ENCODE data around the gene FAM210A. TPM values are rescaled to one million over a fixed set of nuclear protein-coding genes. Genes with fewer than 3 reads are reported as not detected.
"Not testable (repeated sequence)": the region's sequence is repeated elsewhere in the genome, so short reads cannot be mapped to it uniquely, and the experiment has no call there.

Gene FAM210A
- total RNA-seq, 5 donors from 2014 or later (not counting 1 experiment from before 2014, with no cell fraction given), result 7.3 to 10.8 (median 9.1) TPM

DNA sequence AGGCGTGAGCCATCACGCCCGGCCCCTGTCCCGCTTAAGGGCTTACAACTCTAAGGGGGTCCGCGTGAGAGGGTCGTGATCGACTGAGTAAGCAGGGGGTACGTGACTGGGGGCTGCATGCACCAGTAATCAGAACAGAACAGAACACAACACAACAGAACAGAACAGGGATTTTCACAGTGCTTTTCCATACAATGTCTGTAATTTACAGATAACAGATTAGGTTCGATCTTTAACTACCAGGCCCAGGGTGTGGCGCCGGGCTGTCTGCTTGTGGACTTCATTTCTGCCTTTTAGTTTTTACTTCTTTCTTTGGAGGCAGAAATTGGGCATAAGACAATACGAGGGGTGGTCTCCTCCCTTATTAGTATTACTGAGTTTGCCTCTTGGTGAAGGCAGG is 49.0 kb downstream of the FAM210A start:
- CTCF ChIA-PET; H3K36me3 ChIP-seq (ENCODE audit: control insufficient read depth in 2 of 2, extremely low read depth in 1 of 2, insufficient read depth in 1 of 2, low read length in 1 of 2); H3K4me1 Mint-ChIP-seq; DNase-seq; H3K4me3 Mint-ChIP-seq; H3K27me3 ChIP-seq (replicated peaks in 1 of 2; ENCODE audit: control insufficient read depth in 2 of 2, extremely low read depth in 1 of 2, insufficient read depth in 2 of 2, low read length in 1 of 2); H3K9me3 ChIP-seq; H3K4me1 ChIP-seq (ENCODE audit: control insufficient read depth in 1 of 2, extremely low read depth in 1 of 2, insufficient read depth in 2 of 2, low read length in 2 of 2); H3K27ac Mint-ChIP-seq; H3K27me3 Mint-ChIP-seq; ATAC-seq (replicated peaks in 1 of 4); H3K4me3 ChIP-seq (ENCODE audit: control insufficient read depth in 1 of 2, extremely low read depth in 1 of 2, low read length in 1 of 2); H3K9me3 Mint-ChIP-seq; H3K27ac ChIP-seq (ENCODE audit: low read length): not testable (repeated sequence)
- POLR2A ChIA-PET, result interaction anchor here in 1 of 2 donors (0.7 kb wide), 1 partner anchor 953 kb away, joined by 7 read pairs; no protein-coding TSS in a partner anchor
- WGBS (ENCODE audit: insufficient coverage), result 95% methylated on average over 4 of the region's 13 CpGs
- H3K36me3 Mint-ChIP-seq, result peaks cover 12% of the 10 kb centered on the region

GRCh38 chr18:13676471-13676870 is 49.9 kb downstream of the FAM210A start:
- Mint-ChIP-seq H3K9me3 (no peaks in the 10 kb centered on the region), H3K36me3 (peaks cover 7% of the 10 kb centered on the region), H3K27me3 (no peaks in the 10 kb centered on the region), H3K4me3 (no peak overlapping the region), H3K4me1 (peaks cover 0 to 4% (median 4%) of the 10 kb centered on the region in 3 donors), H3K27ac (no peak overlapping the region)
- Histone ChIP-seq H3K27me3 (replicated peaks in 1 of 2; ENCODE audit: control insufficient read depth in 2 of 2, extremely low read depth in 1 of 2, insufficient read depth in 2 of 2, low read length in 1 of 2) (no peaks in the 10 kb centered on the region), H3K36me3 (ENCODE audit: control insufficient read depth in 2 of 2, extremely low read depth in 1 of 2, insufficient read depth in 1 of 2, low read length in 1 of 2) (peaks cover 0 to 5% of the 10 kb centered on the region in 2 donors), H3K4me1 (ENCODE audit: control insufficient read depth in 1 of 2, extremely low read depth in 1 of 2, insufficient read depth in 2 of 2, low read length in 2 of 2) (no peaks in the 10 kb centered on the region), H3K4me3 (ENCODE audit: control insufficient read depth in 1 of 2, extremely low read depth in 1 of 2, low read length in 1 of 2) (no peak overlapping the region), H3K9me3 (no peaks in the 10 kb centered on the region), H3K27ac (ENCODE audit: low read length) (no peak overlapping the region)
- ATAC-seq (replicated peaks in 1 of 4) (no peak), DNase-seq (no peak)
- ChIA-PET POLR2A (no interaction called here), CTCF (no interaction called here)
- WGBS (ENCODE audit: insufficient coverage), result no CpG with 5 or more reads among the region's 6 CpGs

- Histone ChIP-seq H3K4me3 (ENCODE audit: control insufficient read depth in 1 of 2, extremely low read depth in 1 of 2, low read length in 1 of 2) (no peak overlapping the region), H3K27me3 (replicated peaks in 1 of 2; ENCODE audit: control insufficient read depth in 2 of 2, extremely low read depth in 1 of 2, insufficient read depth in 2 of 2, low read length in 1 of 2) (no peaks in the 10 kb centered on the region), H3K27ac (ENCODE audit: low read length) (no peak overlapping the region), H3K4me1 (ENCODE audit: control insufficient read depth in 1 of 2, extremely low read depth in 1 of 2, insufficient read depth in 2 of 2, low read length in 2 of 2) (no peaks in the 10 kb centered on the region), H3K9me3 (no peaks in the 10 kb centered on the region), H3K36me3 (ENCODE audit: control insufficient read depth in 2 of 2, extremely low read depth in 1 of 2, insufficient read depth in 1 of 2, low read length in 1 of 2) (no peaks in the 10 kb centered on the region)
- Mint-ChIP-seq H3K9me3 (no peaks in the 10 kb centered on the region), H3K27ac (no peak overlapping the region), H3K27me3 (no peaks in the 10 kb centered on the region), H3K4me3 (no peak overlapping the region), H3K4me1 (peaks cover 0 to 4% (median 0%) of the 10 kb centered on the region in 3 donors), H3K36me3 (peaks cover 22% of the 10 kb centered on the region)
- ChIA-PET CTCF (no interaction called here), POLR2A (no interaction called here)
- 100% methylated on average over 3 of the region's 7 CpGs for WGBS (ENCODE audit: insufficient coverage)
- DNase-seq (no peak), ATAC-seq (replicated peaks in 1 of 4) (no peak)
Observed at GRCh38 chr18:13672657-13673056, 53.7 kb downstream of the FAM210A start.

DNA sequence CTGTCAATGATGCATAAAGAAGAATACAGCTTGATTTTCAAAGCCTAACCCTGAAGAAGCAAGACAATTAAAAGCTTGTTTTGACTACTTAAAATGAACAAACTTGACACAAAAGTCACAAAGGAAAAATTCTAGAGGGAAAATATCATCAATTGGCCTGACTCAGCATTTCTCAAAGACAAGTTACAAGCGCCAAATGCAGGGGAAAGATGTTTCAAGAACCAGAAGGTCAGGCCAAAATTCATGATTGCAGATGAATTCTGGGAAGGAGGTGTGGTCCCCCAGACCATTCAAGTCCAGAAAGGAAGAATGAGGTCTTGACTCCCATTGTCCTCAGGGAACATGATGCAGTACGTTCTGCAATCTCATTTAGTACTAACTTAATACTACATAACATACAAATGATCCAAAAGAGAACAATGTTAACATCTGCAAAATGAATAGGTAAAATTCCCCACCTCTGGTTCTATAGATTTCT is 64.5 kb downstream of the FAM210A start:
- H3K36me3 Mint-ChIP-seq, result peaks cover 4% of the 10 kb centered on the region
- ChIA-PET CTCF (no interaction called here), POLR2A (no interaction called here)
- no peaks in the 10 kb centered on the region for H3K4me1 Mint-ChIP-seq
- no peak overlapping the region for H3K27ac ChIP-seq (ENCODE audit: low read length)
- WGBS (ENCODE audit: insufficient coverage), result 100% methylated on average over 2 of the region's 2 CpGs
- ATAC-seq (replicated peaks in 1 of 4) (no peak), DNase-seq (no peak)
- H3K9me3 ChIP-seq, result no peaks in the 10 kb centered on the region
- no peak overlapping the region for H3K27ac Mint-ChIP-seq
- H3K27me3 Mint-ChIP-seq, result no peaks in the 10 kb centered on the region
- no peak overlapping the region for H3K4me3 Mint-ChIP-seq
- H3K4me3 ChIP-seq (ENCODE audit: control insufficient read depth in 1 of 2, extremely low read depth in 1 of 2, low read length in 1 of 2), result no peak overlapping the region
- H3K27me3 ChIP-seq (replicated peaks in 1 of 2; ENCODE audit: control insufficient read depth in 2 of 2, extremely low read depth in 1 of 2, insufficient read depth in 2 of 2, low read length in 1 of 2), result no peaks in the 10 kb centered on the region
- no peaks in the 10 kb centered on the region for H3K9me3 Mint-ChIP-seq
- H3K36me3 ChIP-seq (ENCODE audit: control insufficient read depth in 2 of 2, extremely low read depth in 1 of 2, insufficient read depth in 1 of 2, low read length in 1 of 2), result peaks cover 2 to 7% of the 10 kb centered on the region in 2 donors
- H3K4me1 ChIP-seq (ENCODE audit: control insufficient read depth in 1 of 2, extremely low read depth in 1 of 2, insufficient read depth in 2 of 2, low read length in 2 of 2), result no peaks in the 10 kb centered on the region

DNA sequence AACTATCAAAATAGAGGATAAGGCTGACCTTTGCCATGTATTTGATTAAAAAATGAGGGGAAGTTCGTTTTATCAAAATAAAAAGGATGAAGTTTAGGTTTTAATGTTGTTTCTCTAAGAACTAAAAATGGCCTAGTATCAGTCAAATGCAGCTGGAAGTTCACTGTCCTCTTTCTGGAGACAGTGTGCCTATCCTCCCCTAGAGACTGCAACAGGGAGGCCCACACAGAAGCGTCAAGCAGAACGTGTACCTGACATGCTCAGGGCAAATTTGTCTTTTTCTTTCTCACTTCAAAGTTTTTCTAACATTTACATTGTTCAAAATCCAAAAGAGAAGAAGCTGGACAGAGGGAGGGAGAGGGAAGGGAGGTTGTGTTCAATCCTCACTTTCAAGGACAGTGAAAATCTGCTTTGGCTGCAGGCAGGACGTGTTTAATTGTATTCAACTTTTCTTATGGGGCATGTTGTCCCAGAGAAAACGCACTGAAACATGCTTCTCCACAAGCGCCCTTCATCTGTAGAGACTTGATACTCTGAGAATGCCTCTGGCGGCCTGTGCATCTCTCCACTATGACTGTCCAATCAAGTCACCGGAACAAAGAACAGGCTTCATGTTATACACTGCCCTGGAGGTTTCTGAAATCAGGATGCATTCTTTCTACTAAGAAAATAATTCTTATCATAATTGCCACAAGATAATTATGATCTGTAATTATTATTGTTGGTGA is 65.1 kb downstream of the FAM210A start:
- Mint-ChIP-seq H3K27me3 (no peaks in the 10 kb centered on the region), H3K4me1 (no peaks in the 10 kb centered on the region), H3K9me3 (no peaks in the 10 kb centered on the region), H3K4me3 (no peak overlapping the region), H3K36me3 (peaks cover under 1% of the 10 kb centered on the region), H3K27ac (no peak overlapping the region)
- no peak for DNase-seq
- WGBS (ENCODE audit: insufficient coverage), result 94% methylated on average over 4 of the region's 8 CpGs
- Histone ChIP-seq H3K27me3 (replicated peaks in 1 of 2; ENCODE audit: control insufficient read depth in 2 of 2, extremely low read depth in 1 of 2, insufficient read depth in 2 of 2, low read length in 1 of 2) (no peaks in the 10 kb centered on the region), H3K4me3 (ENCODE audit: control insufficient read depth in 1 of 2, extremely low read depth in 1 of 2, low read length in 1 of 2) (no peak overlapping the region), H3K9me3 (no peaks in the 10 kb centered on the region), H3K36me3 (ENCODE audit: control insufficient read depth in 2 of 2, extremely low read depth in 1 of 2, insufficient read depth in 1 of 2, low read length in 1 of 2) (peaks cover 2 to 3% of the 10 kb centered on the region in 2 donors), H3K27ac (ENCODE audit: low read length) (no peak overlapping the region), H3K4me1 (ENCODE audit: control insufficient read depth in 1 of 2, extremely low read depth in 1 of 2, insufficient read depth in 2 of 2, low read length in 2 of 2) (no peaks in the 10 kb centered on the region)
- CTCF ChIA-PET, result no interaction called here
- POLR2A ChIA-PET, result interaction anchor here in 1 of 2 donors (0.7 kb wide), 1 partner anchor 26 kb away, joined by 3 read pairs; no protein-coding TSS in a partner anchor
- ATAC-seq (replicated peaks in 1 of 4), result no peak

DNA sequence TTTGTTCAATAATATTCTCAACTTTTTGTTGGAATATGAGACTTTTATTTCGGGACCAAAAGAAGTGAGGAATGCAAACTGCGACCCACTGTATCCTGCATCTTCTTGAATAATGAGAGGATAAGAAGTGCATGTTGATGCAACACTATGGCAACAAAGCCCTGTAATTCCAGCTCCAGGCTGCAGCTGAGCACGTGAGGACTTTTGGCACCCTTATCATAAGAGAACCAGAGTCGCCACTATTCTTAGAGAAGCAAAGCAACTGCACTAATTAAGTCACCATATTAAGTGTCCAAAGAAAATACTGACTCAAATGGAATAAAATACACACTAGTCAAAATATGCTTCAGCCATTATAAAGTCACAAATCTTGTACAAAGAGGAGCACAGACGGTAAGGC is 65.8 kb downstream of the FAM210A start:
- no peaks in the 10 kb centered on the region for H3K27me3 ChIP-seq (replicated peaks in 1 of 2; ENCODE audit: control insufficient read depth in 2 of 2, extremely low read depth in 1 of 2, insufficient read depth in 2 of 2, low read length in 1 of 2)
- WGBS (ENCODE audit: insufficient coverage), result no CpG with 5 or more reads among the region's 5 CpGs
- no peak overlapping the region for H3K4me3 ChIP-seq (ENCODE audit: control insufficient read depth in 1 of 2, extremely low read depth in 1 of 2, low read length in 1 of 2)
- POLR2A ChIA-PET, result interaction anchor here in 1 of 2 donors (0.6 to 0.7 kb wide), 2 partner anchors 25 to 42 kb away, joined by 3 read pairs; no protein-coding TSS in a partner anchor
- peaks cover 2 to 3% of the 10 kb centered on the region in 2 donors for H3K36me3 ChIP-seq (ENCODE audit: control insufficient read depth in 2 of 2, extremely low read depth in 1 of 2, insufficient read depth in 1 of 2, low read length in 1 of 2)
- CTCF ChIA-PET, result interaction anchor here in 1 of 2 donors (0.6 kb wide), 1 partner anchor 1285 kb away, joined by 4 read pairs; no protein-coding TSS in a partner anchor
- H3K4me1 ChIP-seq (ENCODE audit: control insufficient read depth in 1 of 2, extremely low read depth in 1 of 2, insufficient read depth in 2 of 2, low read length in 2 of 2), result no peaks in the 10 kb centered on the region
- DNase-seq, result no peak
- Mint-ChIP-seq H3K36me3 (no peaks in the 10 kb centered on the region), H3K27ac (no peak overlapping the region), H3K9me3 (no peaks in the 10 kb centered on the region), H3K27me3 (no peaks in the 10 kb centered on the region), H3K4me3 (no peak overlapping the region), H3K4me1 (no peaks in the 10 kb centered on the region)
- no peak overlapping the region for H3K27ac ChIP-seq (ENCODE audit: low read length)
- H3K9me3 ChIP-seq, result no peaks in the 10 kb centered on the region
- ATAC-seq (replicated peaks in 1 of 4), result no peak
